Activated CD4-positive, alpha-beta T cell treated with anti-CD3 and anti-CD28 coated beads, Interleukin-2, amount 50 U/mL, for 16 hours (primary cell): ENCODE data around the gene LURAP1L.

Source experiments
- DNase-seq: peaks from one replicate; pipeline ENCODE4 v3.0.0-alpha.2; 2020

Gene LURAP1L

DNA sequence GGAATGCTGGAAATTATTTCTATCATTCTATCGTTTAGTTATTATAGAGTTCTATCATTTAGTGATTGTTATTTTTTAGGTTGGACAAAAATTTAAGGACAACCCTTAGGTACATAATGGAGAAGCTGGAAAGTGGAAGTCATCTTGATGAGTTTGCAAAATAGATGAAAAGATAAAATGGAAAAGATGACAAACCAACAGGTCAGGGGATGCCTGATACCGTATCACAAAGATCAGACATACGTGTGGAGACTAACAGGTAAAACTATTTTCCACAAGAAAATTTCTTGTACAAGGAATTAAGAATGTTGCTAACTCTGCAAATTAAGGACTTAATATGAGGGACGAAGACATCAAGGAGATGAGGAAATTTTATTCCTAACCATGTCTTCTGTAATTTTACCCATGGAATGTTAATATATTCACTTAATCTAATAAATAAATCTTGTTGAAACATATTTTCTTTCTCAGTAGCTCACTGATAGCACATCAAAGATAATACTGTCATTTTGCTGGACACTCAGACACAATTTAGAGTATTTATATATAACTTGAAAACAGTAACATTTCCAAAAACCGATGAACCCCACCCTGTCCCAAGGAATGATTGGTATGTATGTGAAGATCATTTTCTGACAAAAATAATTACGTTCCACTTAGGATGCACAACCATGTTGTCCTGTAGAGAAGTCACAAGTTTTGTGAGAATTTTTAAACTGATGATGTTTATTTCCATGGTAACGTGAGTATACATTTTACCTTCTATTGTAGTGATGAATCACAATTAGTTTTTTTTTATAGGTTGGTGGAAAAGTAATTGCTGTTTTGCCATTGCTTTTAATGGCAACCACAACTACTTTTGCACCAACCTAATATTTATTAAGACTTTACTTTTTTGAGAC, 2.6 kb downstream of the LURAP1L start:
- DNase-seq = no peak

DNA sequence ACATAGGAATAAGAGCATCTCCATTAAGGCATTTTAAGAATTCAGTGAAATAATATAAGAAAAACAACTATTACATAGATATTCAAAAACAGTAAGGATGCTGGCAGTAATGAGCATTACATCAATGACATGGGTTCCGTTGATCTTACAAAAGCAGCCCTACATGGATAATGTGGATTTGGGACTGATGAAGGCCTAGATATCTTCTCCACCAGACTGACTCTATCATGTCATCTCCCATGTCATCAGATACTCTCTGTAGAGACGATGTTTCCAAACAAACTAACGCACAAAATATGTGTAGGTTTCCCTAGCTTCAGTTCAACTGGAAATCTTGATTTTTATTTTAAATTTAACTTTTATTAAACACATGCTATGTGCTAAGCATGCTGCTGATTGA, 3.6 kb downstream of the LURAP1L start:
- DNase-seq = no peak

DNA sequence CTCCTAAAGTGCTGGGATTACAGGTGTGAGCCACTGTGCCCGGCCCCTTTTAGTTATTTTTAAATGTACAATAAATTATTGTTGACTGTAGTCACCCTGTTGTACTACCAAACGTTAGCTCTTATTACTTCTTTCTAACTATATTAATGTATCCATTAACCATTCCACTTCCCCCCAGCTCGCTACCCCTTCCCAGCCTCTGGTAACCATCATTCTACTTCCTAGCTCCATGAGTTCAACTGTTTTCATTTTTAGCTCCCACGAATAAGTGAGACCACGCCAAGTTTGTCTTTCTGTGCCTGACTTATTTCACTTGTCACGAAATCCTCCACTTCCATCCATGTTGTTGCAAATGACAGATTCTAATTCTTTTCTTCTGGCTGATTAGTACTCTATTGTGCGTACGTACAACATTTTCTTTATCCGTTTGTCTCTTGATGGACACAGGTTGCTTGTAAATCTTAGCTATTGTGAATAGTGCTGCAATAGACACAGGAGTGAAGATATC, 6.5 kb downstream of the LURAP1L start:
- DNase-seq = no peak

DNA sequence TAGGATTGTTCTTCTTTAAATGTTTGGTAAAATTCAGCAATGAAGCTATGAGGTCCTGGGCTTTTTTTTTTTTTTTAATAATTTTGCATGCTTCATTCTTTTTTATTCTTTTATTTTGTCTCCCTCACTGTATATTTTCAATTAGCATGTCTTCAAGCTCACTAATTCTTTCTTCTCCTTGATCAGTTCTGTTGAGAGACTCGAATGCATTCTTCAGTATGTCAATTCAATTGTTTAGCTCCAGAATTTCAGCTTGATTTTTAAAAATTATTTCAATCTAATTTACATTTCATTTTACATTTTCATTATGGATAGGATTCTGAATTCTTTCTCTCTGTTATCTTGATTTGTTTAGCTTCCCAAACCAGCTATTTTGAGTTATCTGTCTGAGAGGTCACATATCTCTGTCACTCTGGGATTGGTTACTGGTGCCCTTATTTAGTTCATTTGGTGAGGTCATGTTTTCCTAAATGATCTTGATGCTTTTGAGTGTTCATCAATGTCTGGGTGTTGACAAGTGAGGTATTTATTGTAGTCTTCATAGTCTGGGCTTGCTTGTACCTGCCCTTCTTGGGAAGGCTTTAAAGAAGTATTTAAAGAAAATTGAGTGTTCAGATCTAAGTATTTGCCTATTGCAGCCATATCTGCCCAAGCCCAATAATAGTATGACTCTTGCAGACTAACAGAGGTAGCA, 9.1 kb downstream of the LURAP1L start:
- no peak for DNase-seq

DNA sequence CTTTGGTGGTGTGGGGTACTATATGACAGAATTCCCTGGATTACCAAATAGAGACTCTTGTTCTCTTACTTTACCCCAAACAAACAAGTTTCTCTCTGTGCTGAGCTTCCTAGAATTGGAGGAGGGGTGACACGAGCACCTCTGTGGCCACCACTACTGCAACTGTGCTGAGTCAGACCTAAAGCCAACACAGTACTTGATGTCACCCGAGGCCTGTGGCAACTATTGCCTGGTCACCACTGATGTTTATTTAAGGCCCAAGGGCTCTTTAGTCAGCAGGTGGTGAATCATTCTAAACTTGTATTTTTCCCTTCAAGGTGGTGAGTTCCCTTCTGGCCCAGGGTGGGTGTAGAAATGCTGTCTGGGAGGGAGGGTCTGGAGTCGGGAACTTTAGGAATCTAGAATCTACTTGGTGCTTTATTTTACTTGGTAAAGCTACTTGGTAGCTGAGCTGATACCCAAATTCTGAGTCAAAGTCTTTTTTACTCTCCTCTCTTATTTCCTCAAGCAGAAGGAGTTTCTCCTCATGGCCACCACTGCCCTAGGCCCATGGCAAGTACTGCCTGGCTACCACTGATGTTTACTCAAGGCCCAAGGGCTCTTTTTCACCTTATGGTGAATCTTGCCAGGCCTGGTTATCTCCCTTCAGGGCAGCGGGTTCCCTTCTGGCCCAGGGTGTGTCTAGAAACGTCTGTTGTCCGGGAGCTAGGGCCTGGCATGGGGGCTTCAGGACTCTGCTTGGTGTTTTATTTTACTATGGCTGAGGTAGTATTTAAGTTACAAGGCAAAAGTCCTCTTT, 9.8 kb downstream of the LURAP1L start:
- DNase-seq = no peak

DNA sequence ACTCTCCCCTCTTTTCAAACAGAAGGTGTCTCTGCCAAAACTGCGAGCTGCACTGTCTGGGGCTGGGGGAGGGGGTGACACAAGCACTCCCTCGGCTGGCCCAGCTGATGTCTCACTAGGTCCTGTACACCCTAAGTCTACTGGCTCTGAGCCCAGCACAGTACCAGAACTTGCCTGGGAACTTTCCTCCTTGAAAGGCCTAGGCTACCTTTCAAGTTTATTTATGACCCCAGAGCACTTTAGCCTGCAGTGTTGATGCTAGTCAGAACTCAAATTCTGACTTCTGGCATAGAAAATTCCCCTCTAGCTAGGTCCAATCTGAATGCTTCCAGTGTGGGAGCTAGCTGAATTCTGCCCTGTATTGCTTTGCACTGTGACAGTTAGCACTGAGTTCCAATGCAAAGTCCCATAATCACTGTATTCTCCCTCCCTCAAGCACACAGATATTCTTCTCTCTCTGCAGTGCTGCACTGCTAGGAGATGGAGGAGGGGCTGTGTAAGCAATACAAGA, 10.5 kb downstream of the LURAP1L start:
- no peak for DNase-seq

DNA sequence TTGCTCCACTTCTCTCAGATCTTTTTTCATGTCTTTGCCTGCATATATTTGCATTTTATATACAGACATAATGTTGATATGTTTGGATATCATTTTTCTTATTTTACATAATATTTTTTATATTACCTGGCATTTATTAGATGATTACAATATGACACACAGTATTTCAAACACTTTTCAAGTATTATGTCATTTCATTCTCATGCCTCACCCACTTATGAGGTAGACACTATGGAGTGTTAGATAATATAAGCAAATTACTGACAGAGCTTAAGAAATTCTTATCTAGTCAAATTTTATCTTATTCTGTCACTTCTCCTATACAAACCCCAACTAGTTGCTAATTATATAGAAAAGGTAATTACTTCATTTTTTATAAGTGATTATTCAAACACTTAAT, 11.1 kb downstream of the LURAP1L start:
- DNase-seq = no peak

DNA sequence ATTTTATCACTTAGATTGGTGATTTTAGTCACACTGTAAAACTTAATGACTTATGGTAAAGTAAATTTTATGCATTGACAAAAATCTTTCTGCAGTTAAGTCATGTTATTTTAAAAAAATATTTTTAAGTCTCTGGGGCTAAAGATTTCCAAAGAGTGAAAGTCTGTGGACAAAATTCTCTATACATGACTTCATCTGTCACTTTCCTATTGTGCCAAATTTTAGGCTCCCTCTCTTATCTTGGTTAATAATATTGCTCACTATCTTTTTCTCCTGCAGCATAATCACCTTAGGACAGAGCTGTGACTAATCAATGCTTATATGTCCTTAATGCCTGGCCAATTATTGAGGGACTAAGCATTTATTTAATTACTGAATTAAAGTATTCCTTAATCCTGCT, 15.2 kb downstream of the LURAP1L start:
- no peak for DNase-seq

DNA sequence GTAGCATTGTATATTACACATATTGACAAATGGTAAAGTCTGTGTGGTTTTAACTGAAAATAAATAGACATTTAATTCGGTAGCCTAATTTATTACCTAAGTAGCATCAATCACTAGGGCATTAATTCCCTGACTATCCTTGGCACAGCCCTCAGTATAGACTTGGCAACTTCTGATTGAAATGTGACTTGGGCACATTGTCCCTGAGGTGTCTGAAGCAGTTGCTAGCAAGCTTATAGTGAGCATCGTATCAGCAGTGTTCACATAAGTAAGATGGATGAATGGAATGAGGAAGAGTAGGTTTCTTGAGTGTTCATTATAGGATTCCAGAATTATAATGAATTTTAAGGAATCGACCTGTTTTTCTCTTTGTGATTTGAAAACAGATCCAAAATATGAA, 16.1 kb downstream of the LURAP1L start:
- no peak for DNase-seq

DNA sequence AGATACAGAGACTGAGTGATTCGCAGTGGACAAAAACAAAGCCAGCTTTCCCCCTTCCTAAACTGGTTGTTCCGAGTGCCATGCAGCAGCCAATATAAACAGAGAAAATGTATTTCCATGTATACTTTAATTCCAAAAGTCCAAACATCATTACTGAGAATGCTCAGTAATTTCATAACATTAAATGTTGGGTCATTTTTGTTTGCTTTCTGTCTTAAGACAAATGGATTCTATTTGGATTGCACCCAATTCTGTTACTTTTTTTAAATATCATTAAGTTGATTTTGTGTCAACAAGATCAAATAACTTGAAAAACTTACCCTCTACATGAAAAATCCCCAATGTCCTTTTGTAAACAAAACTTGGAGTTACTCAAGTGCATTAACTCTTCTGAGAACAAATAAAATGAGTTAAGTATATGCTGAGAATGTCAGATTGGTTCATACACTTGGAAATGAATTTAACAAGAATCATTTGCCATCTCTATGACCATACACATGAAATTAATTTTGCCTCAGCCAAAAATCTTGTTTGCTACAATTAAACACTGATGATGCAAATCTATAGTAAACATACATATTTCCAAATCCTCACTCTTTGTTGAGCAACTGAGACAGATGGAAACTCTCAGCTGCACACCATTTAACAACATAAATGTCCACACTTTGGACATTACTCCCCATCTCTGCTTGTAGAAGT, 19.4 kb downstream of the LURAP1L start:
- DNase-seq = no peak

DNA sequence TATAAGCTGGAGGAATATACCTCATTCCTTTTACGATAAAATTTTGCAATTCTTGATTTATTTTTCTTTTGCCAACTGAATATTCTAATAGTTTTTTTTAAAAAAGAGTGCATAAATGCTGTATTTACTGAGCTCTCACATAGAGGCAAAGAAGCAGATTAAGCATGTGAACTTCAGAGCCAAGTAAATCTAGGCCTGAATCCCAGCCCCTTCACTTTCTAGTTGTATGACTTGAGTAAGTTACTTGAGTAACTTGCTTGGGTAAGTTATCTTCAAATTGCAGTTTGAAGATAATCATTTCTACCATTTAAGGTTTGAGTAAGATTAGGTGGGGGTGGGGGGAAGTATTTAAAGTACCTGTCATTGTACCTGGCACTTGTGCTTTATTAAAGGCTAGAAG, 21.8 kb downstream of the LURAP1L start:
- DNase-seq = no peak

DNA sequence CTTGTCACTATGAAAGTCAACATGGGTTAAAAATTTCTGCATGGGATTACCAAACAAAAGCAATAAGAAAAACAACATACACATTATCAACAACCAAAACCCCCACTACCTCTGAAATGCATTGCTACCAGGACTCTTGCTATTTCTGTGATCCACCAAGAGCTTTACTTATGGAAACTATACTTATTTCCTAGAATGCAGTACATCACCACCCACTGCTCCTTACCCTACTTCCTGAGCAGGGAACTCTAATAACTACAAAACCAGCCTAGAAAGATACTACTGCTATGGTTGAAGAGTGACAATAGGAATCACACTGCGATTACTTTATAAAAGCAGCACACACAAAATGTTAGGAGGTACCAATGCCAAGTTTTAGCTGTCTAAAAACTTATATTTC, 22.2 kb downstream of the LURAP1L start:
- no peak for DNase-seq

DNA sequence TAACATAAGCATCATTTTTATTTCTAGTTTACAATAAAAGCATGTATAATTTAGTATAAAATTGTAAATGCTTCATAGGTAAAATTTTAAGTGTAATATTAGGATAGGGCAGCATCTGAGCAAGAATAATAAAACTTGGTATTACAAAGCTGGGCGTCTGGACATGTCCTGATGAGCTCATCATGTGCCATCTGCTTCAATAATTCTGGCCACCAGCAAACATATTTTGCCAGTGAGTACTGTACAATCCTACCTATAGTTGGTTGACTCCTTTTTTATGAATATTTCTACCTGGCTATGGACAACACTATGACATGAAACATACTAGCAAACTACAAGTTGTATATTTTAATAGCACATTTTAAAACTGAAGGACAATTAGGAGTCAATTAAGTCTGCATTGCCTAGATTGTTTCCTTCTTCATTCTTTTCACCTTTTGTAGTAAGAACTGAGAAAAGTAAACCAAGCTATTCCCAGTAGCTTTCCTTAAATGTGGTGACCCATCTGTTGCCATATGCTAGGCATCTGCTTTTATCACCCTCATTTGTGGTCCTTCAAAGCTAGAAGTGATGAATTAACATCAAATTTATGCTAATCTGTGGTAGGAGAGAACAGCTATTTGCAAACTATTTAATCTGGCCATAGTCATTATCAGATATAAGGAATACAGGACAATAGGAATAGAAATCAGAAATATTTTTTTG, 23.4 kb downstream of the LURAP1L start:
- no peak for DNase-seq

DNA sequence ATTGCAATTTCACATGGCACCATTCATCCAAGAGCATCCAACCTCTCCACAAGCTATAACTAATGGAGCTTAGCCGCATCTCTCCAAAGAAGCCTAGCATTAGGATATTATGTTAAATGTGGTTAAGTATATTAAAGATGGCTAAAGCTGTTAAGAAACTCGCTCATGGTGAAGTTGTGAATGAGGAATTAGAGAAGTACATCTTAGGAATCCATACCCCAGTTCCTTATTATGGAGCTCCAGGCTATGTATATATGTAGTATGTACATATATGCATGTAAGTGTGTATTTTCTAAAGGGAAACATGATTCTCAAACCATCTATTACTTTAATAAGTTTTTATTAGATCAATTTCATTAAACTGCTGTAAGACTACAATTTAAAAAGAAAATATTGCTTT, 26.4 kb downstream of the LURAP1L start:
- no peak for DNase-seq

DNA sequence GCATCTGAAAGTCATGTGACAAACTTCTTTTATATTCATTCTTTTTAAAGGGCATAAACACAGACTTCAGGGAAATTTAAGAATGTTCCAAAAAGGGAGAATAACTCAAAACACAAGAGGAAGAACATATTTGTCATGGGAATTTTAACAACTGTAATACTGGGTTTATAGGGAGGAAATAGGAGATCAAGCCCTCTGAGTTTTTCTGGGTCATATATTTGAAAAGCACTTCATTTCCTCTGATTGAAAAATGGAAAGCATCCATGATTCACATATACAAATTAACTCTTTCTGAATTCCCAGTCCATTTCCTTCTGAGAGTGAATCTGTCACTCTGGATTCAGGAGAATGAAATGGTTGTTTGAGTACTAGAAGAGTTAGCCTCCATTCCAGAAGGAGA, 26.8 kb downstream of the LURAP1L start:
- no peak for DNase-seq

DNA sequence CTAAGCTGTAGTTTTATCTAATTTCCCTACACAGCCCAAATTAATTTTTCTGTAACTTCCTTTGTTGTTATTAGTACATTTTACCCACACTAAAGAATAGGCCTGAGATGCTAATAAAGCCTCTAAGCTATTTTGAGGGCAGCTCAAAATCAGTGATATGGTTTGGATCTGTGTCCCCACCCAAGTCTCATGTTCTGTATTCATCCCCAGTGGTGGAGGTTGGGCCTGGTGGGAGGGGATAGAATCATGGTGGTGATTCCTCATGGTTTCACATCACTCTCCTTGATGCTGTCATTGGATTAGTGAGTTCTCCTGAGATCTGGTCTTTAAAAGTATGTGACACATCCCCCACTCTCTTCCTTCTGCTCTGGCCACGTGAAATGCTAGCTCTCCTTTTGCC, 27.3 kb downstream of the LURAP1L start:
- DNase-seq = no peak

DNA sequence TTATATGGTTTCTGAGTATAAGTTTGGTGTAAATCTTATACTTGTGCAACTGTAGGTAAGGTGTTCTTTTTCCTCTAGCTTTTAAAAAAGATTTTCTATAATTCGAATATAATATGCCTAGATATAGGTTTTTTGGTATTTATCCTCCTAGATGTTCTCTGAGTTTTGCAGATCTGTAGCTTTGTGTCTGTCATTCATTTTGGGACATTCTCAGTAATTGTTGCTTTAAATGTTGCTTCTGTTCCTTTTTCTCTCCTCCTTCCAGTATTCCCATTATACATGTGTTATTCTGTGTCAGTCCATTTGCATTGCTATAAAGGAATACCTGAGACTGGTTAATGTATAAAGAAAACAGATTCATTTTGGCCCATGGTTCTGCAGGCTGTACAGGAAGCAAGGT, 33.7 kb downstream of the LURAP1L start:
- DNase-seq = no peak

DNA sequence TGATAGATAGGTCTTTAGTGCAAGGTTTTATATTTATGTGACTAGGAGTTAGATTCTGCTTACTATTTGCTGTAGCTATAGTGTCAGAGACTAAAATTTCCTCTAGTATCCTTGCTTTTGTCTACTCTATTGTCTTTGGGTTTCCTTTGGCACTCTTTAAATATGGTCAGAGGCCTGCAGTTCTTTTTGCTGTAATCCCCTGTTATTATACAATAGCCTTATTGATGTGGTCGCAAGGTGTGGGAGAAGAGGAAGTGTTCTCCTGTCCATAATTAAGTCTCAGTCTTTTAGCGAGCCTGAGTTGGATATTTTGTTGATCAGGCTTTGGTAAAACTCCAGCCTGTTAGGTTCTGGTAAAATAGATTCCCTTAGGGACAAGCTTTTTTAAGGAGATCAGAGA, 34.9 kb downstream of the LURAP1L start:
- DNase-seq = no peak

DNA sequence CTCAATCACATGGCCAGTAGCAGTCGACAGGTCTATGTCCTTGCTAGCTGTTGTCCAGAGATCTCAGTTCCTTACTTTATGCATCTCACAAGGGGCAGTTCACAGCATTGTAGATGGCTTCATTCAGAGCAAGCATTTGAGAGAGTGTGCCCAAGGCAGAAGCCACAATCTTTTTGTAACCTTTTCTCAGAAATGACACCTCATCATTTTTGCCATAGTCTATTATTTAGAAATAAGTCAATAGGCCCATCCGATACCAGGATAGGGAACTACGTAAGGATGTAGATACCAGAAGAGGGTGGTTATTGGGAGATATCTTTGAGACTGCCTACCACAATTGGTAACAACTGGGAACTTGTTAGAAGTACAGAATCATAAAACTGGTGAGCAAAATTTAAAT, 37.1 kb downstream of the LURAP1L start:
- DNase-seq = no peak

DNA sequence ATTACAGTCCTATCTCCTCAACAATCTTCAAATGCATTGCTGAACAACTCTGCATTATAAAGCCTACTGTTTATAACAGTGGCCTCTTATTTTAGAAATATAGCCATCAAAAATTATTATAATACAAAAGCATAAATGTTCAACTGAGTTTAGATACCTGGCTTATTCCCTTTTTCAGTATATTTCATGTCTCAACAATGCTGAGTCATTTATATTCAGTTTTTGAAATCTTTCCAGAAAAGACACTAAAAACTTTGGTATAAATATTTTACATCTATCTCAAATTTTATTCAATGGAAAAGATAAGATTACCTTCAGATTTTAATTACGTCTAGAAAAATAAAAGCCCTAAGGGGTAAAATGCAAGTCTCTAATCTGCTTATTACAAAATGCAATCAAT, 37.9 kb downstream of the LURAP1L start:
- DNase-seq = no peak

DNA sequence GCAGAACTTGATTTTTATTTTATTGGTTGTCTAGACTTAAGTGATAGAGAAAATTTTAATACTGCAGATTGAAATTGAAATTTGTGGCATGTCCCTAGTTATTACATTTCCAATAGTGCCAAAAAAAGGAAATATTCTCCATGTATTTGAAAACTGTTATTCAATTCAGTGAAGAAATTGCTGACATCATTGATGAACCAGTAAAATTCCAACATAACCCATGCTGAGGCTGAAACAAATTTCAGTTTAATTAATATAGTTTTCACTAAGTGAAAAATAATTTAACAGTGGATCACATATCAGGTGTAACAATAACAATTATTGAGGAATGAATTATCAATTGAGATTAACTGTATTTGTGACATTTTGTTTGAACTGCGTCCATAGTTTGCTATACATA, 38.7 kb downstream of the LURAP1L start:
- DNase-seq = no peak
